ENCODE measurements around the gene GRPEL1.

GRCh38 chr4:7045961-7046921 lies 21.6 kb downstream of the GRPEL1 start:
- TF ChIP-seq CTCF (IDR thresholded peaks at IDR 0.05; ENCODE audit: insufficient read depth, low read length), result no peak
- no peak for TF ChIP-seq SPI1 (IDR thresholded peaks at IDR 0.05; ENCODE audit: borderline replicate concordance, low read depth)

Data from HL-60 (cell line).